Activated T-cell treated with anti-CD3 and anti-CD28 coated beads for 1 hour (primary cell): ENCODE measurements around the gene GSE1.

Source experiments
- DNase-seq: peaks from one replicate; pipeline ENCODE4 v3.0.0-alpha.2; 2020; ENCODE audit warnings: low read depth

The GSE1 gene

DNA sequence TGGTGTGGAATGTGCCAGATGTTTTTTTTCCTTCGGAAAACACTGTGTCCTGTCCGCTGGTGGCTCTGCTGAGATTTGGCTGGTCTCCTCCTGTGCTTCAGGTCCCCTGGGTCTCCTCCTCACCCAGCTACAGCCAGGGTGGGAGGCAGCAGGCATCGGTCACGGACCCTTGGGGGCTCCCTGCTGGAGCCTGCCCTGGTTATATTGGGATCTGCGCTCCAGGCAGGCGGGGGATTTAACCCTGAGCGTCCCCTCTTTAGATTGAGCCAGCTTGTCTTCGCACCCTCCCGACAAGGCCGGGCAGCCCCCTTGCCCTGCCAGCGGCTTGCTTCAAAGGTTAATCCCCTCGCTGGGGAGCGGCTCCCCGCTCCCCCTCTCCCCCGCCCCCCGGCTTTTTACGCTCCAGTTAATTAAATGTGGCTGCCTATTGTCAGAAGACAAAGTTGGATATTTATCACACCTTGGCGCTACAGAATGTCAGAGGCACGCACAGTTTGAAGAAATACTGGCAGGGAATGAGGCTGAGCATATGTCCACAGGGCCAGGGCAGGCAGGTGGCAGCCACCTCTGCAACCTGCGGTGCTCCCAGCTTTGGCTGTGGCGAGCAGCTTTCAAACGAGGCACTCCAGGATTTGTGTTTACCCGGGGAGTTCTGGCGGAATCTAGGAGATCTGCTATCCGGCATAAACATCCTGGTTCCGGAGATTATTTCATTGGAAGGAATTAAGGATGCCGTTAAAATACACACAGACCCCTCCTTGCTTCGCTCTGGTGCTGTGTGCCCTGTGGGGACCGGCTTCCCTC lies 38.2 kb upstream of the GSE1 start:
- DNase-seq, result no peak

DNA sequence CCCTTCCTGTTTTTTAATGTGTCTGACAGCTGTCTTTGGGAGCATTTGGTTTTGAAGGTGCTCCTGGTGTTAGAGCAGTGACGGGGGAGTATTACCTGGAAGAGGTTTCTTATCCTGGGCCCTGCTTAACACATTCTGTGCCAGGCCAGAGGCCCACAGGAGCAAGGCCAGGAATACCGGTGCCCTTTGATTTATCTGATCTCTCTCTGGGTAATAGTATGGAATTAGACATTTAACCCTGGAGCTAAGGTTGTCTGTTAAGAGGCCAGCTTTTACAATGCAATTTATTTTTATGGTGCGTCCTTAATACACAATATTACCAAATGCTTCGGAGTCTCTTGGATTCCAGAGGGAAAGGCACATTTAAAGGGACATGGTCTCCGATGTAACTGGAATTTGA lies 37.2 kb upstream of the GSE1 start:
- DNase-seq, result no peak

DNA sequence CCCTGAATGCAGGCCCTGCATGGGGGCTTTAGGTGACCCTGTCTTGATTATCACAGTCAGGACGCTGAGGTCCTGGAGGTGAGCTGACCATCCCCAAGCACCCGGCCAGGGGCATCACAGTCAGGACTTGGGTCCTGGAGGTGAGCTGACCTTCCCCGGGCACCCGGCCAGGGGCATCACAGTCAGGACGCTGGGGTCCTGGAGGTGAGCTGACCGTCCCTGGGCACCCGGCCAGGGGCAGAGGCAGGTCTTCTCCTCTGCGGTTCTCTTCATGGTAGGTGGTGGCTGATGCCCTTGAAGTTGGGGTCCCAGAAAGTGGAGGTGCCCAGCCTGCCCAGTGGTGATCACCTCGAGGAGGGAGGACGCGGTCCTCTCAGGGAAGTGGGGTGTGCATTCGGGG lies 36.2 kb upstream of the GSE1 start:
- DNase-seq, result no peak

DNA sequence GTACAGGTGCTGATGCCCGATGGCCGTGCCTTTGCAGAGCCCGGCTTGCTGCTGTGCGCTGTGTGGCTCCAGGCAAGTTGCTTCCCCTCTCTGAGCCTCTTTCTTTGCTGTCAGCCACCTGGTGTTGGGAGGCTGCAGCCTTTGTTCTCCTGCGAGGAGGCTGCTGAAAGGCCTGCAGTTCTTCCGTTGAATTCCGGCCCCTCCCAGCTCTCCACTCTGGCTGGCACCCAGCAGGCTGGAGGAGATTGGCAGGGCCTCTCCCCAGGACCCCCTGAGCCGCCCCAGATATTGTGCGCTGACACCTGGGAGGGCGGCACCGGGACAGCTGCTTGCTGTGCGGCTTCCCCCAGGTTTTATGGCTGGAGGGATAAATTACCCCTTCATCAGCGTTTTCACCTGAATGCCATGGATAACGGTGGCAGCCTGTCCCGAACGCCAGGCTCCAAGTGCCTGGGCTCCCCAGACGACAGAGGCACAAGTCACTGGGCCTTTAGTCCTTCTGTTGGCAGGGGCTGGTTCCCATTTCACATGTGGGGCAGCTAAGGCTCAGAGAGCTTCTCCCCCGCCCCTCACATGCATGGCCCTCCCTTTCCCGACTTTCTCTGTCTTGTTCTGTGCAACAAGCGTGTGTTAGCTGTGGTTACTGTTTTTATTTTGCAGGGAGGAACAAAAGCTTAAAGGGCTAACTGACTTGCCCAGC lies 35.1 kb upstream of the GSE1 start:
- DNase-seq, result no peak

DNA sequence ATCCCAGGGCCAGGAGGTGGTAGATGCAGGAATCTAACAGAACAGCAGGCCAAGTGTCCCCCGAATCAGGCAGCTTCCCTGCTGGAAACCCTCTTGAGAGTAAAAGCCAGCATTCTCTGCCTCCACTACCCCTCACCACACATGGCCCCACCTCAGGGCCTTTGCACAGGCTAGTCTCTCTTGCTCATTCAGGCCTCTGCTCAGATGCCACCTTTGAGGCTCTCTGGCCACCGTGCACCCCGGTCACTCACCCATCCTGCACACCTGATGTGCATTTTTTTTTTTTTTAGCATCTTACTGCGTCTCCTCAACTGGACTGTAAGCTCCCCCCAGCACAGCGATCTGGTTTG lies 34.5 kb upstream of the GSE1 start:
- no peak for DNase-seq

DNA sequence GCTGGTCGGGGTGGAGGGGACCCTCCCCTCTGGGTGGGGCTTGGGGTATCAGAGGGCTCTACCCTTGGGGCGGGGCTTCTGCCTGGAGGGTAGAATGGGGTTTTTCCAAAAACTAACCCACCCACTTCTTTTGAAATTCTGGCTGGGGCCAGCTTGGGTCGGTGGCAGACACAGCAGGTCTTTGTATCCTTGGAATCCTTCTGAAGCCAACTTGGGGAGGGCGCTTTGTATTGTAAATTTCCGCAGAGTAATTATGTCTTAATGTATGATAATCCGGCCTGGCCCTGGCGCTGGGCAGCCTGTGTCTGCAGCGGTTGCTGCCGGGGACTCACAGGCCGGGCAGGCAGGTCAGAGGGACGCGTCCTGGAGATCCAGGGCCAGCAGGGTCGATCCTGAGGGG lies 33.9 kb upstream of the GSE1 start:
- no peak for DNase-seq

DNA sequence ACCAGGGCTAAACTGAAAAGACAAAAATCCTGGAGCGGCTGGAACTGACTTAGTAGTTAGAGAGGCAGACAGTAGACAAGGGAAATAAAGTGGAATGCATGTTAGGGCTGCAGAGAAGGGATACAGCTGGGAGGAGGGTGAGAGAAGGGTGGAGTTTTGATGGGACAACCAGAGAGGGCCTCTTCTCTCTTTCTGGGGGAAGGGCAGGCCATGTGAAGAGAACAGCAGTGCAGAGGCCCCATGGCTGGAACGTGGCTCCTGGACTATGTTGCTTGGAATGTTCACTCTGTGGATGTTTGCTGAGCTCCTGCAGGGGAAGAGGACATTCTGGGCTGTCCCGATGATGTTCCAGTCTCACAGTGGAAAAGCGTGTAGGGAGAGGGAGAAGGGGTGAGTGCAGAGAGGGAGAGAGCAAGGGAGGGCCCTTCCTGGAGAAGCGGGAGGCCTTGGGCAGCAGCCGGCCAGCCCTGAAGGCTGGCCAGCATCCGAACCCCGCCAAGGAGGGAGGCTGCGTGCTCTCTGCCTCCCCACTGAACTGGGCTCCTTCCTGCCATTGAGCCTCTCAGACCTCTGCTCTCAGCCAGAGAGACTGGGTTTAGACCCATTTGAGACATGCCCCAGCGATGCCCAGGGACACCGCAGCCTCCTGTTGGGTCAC lies 33.1 kb upstream of the GSE1 start:
- no peak for DNase-seq

DNA sequence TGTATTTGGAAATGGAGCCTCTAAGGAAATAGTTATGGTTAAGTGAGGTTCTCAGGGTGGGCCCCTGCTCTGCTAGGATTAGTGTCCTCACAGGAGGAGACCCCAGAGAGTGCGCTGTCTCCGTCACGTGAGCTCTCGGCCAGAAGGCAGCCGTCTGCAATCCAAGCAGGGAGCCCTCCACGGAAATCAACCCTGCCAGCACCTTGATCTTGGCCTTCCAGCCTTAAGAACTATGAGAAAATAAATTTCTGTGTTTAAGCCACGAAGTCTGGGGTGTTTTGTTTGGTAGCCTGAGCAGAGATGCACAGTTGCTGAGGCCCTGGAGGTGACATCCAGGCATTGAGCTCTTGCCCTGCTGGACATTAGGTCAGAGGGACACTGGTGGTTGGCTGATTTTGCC lies 32.4 kb upstream of the GSE1 start:
- DNase-seq, result no peak

DNA sequence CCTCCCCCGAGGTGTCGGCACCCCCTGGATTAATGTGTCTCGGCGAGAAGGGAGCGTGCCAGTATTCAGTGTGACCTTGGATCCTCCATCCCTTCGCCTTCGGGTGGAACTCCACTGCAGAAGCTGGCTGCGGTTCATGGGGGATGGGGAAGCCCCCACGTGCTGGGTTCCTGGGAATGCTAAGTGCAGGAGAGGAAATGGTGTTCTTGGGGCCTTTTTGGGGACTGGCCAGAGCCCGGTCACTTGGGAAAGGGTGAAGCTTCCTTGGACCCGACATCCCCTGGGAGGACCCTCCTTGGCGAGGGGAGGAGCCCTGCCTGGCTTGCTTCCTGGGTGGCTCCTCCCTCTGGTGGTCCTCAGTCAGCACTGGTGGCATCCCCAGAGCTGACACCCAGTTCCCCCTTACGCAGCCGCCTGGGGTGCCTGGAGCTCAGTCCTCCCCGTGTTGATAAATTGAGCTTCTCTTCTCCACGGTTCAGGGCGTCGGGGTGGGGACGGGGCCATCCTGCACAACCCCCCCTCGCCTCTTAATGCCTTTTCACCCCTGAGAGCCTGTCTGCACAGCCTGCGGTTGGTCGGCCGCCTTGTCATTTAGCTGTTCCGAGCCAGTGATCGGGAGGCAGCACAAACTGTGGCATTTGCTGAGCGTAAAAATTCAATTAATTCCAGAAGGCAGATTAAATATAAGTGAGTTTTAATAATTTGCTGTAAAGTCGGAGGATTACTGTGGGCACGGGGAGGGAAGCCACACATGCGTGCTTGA lies 30.7 kb upstream of the GSE1 start:
- DNase-seq, result no peak

DNA sequence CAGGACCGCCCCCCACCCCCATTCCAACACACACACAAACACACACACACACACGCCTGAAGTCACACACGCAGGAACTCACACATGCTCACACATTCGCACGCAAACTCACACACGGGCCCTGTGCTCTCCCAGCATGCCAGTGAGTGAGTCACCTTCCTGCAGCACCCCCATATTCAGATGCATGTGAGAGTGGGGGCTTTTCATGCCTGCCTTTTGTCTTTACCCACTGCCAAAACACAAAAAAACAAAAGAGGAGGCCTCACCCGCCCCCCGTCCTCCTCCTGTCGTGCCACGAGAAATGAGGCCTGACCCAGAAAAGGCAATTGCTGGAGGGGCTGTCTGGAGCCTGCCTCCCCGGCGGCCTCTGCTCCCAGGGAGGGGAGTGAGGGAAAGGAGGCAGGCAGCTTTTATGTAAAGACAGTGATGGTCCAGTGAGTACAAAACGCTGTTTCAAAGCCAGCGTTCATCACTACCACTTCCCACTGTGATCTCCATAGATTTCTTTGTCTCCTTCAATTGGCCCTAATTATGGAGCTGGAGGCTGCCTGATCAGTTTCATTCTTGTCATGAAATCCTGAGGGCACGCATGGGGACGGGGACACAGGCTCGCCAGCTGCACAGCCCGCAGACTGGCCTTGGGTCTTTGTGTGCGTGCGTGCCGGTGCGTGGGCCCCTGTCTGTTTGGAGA lies 29.5 kb upstream of the GSE1 start:
- DNase-seq, result no peak

DNA sequence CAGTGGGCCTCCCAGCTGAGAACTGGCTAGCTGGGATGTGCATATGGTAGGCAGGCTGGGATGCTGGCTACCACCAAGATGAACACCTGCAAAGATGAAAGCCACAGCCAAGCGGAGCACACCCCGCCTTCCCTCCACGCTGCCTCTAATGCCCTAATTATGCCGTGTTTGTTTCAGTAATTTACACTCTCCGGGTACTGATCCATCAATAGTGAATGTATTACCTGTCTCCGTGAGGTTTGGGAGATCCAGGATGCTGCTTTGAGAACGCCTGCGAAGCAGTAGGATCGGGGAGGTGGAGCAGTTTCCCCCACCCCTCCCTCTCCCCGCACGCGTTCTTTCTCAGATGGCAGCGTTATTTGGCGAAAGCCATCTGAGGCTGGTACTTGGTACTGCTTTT lies 28.9 kb upstream of the GSE1 start:
- DNase-seq, result no peak

DNA sequence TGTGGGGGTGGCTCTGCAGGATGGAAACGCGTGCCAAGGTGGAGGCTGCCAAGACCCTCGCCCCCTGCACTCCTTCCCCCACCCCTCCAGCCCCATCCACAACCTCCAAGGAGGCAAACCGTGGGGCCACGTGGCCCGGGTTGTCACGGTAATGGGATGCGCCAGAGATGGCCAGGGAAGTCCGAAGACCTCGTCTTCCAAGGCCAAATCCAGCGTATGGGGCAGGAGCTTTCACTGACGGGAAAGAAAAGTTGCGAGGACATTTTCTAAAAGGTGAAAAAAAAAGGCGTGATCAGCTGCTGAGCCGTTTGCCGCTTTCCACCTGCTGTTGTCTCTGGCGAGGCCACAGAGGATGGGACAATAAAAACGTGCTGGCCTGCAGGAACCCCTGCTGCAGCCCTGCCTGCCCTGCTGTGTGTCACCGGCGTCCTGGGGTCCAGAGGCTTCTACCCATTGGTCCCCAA lies 28.3 kb upstream of the GSE1 start:
- no peak for DNase-seq

DNA sequence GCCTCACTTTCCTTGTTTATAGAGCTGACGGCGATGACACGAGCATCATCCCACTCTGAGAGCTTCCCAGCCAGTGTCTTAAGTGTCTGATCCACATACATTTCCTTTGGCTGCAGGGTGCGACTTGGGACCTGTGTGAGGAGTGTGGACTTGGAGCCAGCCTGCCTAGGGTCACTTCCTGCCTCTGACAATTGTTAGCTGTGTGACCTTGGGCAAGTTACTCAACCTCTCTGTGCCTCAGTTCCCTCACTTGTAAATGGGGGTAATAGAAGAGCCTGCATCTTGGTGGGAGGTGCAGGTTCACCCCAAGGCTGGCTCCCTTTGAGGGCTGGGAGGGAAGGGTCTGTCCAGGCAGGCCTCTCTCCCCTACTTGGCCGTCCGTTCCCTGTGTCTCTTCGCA lies 27.4 kb upstream of the GSE1 start:
- no peak for DNase-seq

DNA sequence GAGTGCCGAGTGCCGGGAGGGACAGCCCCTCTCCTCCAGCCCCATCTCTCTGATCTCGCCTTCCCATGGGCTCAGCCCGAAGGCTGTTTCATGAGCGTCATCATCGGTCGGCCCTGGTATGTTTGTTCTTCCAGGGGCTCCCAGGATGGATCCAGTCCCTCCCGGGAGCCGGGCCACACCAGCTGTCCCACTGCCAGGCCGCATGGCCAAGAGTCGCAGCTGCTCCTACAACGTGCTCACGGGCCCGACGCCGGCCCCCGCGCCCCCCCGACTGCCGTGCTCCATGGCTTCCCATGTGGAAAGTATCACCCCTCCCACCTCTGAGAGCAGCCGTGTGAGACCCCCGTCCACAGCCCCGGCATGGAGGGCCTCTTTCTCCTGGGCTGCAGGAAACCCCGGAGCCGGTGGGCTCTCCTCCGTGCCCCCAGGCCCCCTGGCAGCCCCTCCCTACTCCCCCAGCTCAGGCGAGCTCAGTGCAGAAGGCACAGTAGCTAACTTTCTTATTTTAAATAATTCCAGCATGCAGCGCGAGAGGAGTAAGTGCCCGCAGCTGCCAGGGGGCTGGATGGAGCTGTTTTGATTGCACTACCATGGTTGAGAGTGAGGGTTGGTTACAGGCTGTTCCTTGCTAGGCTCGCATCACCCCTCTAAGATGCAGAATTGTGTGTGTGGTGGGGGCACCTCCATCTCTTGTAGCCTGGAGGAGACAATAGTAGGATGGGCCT lies 26.6 kb upstream of the GSE1 start:
- no peak for DNase-seq

DNA sequence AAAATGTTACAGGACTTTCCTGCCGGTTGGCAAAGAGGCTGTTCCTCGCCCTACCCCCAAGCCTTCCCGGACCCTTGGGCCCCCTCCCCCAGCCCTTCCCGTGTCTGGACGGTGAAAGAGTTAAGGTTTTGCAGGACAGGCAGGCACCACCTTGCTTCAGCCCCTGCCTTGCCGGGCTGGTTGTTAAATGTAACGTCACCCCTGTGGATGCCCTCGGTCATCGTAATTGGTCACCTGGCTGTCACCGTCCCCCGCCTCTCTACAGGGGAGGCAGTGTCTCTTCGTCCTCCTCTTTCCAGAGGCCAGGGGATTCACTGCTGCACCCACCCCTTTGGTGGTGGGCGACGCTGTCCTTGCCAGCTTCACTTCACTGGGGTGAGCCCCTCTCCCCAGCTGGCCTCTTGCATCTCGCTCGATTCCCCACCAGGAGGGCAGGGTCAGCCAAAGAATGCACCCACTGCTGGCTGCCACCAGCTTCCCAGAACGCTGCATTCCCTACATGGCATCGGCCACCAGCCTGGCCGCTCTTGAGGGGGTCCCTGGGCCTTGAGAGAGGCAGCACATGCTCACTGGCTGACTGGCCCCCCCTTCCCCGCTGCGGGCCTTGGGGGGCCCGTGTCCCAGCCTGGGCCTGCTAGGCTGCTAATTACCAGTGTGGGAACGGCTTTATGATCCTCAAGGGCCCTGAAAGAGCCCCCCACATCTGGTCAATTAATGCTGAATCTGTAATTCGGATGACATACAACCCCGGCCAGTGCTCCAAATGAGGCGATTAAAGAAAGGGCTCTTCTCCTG lies 25.2 kb upstream of the GSE1 start:
- DNase-seq, result no peak

DNA sequence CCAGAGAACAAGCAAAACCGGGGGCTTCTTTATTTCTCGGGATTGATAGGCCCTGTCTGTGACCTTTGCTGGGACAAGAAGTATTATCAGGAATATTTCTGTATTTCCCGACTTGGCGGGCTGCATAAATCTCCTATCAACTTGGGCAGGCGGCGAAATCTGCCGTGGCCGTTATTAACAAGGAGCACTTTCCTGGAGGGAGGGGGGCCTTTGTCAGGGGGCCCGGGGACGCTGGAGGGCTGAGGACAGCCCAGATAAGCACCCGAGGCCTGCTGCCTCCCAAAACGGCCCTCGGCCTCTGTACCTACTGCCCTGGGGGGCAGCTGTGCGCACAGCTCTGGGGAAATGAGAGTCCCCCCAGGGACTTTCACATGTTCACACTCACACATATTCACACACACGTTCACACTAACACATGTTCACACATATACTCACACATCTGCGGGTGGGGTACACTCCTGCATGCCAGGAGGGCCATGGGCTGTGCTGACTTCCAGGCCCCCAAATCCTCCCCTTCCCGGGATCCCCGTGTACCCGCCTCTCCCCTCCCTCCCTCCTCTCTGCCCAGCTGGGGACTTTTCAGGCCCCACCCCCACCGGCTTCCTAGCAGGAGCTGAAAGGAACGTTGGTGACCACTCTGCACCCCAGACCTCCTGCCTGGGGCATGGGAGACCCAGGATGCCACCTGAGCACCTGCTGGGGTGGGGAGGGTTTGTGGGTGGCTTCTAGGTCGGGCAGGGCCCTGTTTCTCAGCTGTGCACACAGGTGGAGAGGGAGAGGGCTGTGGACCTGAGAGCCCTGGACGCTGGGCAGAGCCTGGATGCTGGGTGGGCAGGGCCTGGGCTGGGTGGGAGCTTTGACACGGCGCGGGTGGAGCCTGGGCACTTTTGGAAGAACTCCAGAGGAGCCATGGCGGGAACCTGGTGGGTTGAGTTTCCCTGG lies 24.3 kb upstream of the GSE1 start:
- DNase-seq, result no peak

DNA sequence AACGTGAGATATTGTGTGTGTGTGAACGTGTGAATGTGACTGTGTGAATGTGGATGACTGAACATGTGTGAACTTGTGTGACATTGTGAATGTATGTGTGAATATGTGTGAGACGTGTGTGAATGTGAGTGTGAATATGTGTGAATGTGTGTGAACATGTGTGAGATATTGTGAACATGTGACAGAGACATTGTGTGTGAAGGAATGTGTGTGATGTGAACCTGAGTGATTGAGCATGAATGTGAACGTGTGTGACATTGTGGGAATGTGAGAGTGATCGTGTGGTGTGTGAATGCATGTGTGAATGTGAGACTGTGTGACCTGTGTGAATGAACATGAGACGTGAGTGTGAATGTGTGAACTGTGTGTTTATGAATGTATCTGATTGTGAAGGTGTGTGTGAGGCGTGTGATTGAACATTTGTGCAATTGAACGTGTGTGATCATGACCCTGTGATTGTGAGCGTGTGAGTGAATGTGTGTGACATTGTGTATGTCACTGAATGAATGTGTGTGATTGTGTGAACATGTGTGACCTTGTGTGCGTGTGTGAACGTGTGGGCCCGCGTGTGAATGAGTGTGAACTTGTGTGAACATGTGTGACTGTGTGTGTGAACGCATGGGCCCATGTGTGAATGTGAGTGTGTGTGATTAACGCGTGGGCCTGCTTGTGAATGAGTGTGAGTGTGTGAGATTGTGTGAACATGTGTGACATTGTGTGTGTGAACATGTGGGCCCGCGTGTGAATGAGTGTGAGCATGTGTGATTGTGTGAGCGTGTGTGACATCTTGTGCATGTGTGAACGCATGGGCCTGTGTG lies 23.2 kb upstream of the GSE1 start:
- no peak for DNase-seq

DNA sequence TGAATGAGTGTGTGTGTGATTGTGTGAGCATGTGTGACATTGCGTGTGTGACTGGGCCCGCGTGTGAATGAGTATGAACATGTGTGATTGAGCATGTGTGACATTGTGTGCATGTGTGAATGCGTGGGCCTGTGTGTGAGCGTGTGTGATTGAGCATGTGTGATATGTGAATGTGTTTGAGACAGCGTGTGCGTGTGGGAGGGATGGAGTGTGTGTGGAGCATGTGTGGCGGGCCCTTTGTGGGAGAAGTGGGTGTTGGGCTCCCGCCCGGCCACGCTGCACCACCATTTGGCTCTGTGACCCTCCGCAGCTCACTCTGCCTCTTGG lies 22.7 kb upstream of the GSE1 start:
- DNase-seq, result no peak

DNA sequence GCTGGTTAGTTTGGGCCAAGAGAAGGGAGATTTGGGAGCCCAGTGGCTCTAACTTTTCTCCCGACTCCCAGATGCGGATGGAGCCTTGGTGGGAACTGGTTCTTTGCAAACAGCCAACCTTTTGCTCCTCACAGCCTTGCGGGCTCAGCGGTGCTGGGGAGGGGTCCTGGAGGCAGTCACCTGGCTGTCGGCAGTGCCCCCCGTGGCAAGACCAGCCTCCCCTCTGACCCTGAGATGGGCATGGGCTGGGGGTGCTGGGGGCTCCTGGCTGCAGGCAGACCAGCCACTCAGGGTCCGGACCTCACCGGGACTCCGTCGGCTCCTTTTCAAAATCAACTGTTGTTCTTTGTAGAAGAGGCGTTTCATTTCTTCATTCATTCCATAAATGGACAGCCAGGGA lies 21.7 kb upstream of the GSE1 start:
- DNase-seq, result no peak
